Measurements from ENCODE around the gene ST6GALNAC3.

Gene ST6GALNAC3

DNA sequence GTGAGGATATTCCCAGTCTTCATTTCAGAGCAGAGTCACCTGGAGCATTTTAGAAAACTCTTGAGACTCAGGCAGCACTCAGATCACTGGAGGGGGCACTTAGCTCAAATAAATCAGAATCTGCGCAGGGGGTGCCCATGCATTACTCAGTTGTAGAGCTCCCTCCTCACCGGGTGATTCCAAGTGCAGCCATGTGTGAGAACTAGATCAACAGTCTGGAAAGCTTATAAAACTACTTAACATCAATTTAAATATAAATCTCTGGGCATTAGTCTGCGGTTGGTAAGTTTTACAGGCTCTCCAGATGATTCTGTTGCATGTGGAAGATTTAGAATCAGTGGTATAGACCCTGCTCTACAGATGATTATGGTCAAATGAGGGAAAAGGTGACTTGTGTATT is 128.6 kb downstream of the ST6GALNAC3 start:
- H3K27ac ChIP-seq, result no peak overlapping the region
- no peak for TF ChIP-seq ZFX (IDR thresholded peaks at IDR 0.05; ENCODE audit: borderline replicate concordance)
- TF ChIP-seq, protein P1, sequence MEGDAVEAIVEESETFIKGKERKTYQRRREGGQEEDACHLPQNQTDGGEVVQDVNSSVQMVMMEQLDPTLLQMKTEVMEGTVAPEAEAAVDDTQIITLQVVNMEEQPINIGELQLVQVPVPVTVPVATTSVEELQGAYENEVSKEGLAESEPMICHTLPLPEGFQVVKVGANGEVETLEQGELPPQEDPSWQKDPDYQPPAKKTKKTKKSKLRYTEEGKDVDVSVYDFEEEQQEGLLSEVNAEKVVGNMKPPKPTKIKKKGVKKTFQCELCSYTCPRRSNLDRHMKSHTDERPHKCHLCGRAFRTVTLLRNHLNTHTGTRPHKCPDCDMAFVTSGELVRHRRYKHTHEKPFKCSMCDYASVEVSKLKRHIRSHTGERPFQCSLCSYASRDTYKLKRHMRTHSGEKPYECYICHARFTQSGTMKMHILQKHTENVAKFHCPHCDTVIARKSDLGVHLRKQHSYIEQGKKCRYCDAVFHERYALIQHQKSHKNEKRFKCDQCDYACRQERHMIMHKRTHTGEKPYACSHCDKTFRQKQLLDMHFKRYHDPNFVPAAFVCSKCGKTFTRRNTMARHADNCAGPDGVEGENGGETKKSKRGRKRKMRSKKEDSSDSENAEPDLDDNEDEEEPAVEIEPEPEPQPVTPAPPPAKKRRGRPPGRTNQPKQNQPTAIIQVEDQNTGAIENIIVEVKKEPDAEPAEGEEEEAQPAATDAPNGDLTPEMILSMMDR (IDR thresholded peaks at IDR 0.05), result no peak

DNA sequence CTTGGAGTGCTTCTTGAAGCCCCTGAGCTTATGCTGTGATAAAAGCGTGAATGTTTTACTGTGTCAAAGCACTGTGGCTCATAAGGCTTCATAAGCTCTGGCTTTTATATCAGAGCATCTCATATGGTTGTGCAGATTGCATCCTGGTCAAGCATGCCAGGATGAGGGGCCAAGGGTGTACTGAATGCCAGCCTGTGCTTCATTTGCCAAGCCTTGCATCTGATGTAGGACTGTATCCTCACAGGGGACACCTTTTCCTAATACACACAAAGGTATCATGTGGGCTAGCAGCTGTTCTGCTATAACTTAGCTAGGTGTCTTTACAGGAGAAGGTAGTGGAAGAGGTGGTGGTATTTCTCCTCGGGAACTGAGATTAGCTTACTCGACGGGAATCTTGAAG is 134.7 kb downstream of the ST6GALNAC3 start:
- TF ChIP-seq, protein P1 (IDR thresholded peaks at IDR 0.05), result no peak
- no peak for TF ChIP-seq ZFX (IDR thresholded peaks at IDR 0.05; ENCODE audit: borderline replicate concordance)
- H3K27ac ChIP-seq, result no peak overlapping the region

DNA sequence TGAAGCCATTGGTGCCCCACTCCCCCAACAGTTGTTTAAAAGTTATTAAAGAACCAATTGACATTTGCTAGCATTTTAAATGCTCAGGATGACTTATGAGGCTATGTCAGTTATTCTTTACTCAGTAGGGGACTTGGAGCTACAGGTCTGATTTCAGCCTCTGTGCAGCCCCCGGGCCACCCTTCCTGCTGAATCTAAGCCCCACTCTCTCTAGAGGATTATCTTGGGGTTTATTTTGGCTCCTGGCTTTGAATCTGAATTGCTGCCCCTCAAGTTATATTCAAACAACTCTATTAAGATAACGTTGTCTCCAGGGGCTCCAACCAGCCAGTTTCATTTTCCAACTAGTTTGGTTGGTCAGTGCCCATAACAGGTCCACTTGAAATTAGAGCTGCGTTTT is 135.1 kb downstream of the ST6GALNAC3 start:
- TF ChIP-seq, protein P1 (IDR thresholded peaks at IDR 0.05), result no peak
- TF ChIP-seq ZFX (IDR thresholded peaks at IDR 0.05; ENCODE audit: borderline replicate concordance), result no peak

DNA sequence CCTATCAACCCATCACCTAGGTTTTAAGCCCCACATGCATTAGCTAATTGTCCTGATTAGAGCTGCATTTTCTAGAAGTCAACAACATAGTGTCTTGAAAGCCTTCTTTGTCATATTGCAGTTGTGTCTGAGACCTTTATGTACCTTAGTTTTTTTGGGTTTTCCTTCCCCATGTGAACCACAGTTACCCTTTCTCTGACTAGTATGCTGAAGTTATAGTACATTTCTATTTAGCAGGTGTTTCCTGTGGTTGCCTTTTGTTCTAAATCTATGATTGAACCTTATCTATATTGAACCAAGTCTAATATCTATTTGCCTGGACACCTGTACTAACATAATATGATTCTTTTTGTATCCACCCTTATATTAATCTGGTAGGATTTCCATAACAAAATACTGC is 135.6 kb downstream of the ST6GALNAC3 start:
- no peak overlapping the region for H3K27ac ChIP-seq
- TF ChIP-seq, protein P1 (IDR thresholded peaks at IDR 0.05), result no peak

More for the DNA sequence above, 135.1 kb downstream of the ST6GALNAC3 start:
- H3K27ac ChIP-seq, result no peak overlapping the region

DNA sequence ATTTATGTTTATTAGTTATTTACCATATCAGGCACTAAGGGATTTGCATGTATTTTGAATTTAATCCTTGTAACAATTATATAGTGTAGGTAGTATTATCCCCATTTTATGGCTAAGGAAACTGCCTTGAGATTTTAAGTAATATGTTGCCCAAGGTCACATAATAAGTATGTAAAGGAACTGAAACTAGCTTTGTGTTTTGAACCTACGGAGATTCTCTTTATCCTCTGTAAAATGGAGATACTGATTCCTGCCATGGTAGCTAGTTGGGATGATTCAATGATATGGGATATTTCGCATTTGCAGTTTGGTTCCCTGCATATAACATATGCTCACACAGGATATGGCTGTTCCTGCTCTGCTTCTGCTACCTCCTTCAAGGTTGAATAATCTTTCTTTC is 144.3 kb downstream of the ST6GALNAC3 start:
- TF ChIP-seq, protein P1 (IDR thresholded peaks at IDR 0.05), result no peak
- TF ChIP-seq ZFX (IDR thresholded peaks at IDR 0.05; ENCODE audit: borderline replicate concordance), result no peak
- H3K27ac ChIP-seq, result no peak overlapping the region

DNA sequence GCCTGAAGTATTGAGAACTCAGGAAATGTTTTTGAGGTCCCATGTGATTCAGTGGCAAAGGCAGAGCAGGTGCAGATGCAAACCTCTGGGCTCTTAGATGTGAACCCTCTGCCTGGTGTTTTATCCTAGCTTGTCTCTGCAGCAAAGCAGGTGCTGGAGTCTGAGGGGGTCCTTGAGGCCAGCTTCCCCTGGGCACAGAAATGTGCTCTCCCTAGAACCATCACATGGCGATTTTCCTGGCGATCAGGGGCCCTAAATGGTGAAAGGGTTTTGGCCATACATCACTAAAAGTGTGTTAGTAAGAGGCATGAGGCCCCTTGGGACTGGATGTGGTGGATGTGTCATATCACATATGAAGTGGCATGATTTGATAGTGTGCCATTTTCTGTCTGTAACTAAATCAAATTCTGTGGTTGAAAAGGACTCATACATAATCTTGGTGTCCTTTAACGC is 144.8 kb downstream of the ST6GALNAC3 start:
- TF ChIP-seq, protein P1 (IDR thresholded peaks at IDR 0.05), result no peak
- no peak for TF ChIP-seq ZFX (IDR thresholded peaks at IDR 0.05; ENCODE audit: borderline replicate concordance)
- no peak overlapping the region for H3K27ac ChIP-seq

DNA sequence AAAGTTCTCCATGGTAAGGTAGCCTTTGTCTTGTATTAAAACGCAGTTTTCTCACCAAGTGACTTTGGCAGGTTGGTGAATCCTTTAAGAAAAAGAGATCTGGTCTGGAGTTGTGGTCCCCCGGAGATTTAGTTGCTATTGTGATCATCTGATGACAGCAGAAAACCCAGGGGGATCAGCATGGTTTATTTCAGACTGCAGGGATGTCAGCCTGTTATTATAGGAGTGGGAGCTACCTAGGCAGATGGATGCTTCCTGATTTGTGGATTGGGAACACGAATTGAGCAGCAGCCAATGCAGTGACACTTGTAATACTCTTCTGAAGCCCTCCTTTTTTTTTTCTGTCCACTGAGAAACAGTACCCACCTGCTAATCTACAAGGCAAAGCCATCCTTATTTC is 150.2 kb downstream of the ST6GALNAC3 start:
- no peak for TF ChIP-seq ZFX (IDR thresholded peaks at IDR 0.05; ENCODE audit: borderline replicate concordance)
- TF ChIP-seq, protein P1 (IDR thresholded peaks at IDR 0.05), result no peak
- H3K27ac ChIP-seq, result no peak overlapping the region

Measured in 22Rv1 (cell line).